T-cell (primary cell): ENCODE results near the gene RAB31. TPM values are rescaled to one million over a fixed set of nuclear protein-coding genes. Genes with fewer than 3 reads are reported as not detected.

Source experiments
- ATAC-seq, 4 experiments: fragments of 200-7000 bp in 3 of 4; fragments of 150-1000 bp in 1 of 4; cut with Tn5 transposase; replicated peaks in 1 of 4; 1 replicate in 3 of 4; 2 replicates in 1 of 4; pipeline ENCODE4 v1.10.0; 2021; ENCODE audit warnings: moderate library complexity in 3 of 4, mild to moderate bottlenecking in 2 of 4, moderate number of reproducible peaks in 1 of 4
- CTCF ChIA-PET, 2 donors: fragments of 300-600 bp; sonication (Branson Sonifier 250); formaldehyde crosslinking; loops; one replicate each; lab custom pipeline; 2022; ENCODE audit warnings: antibody characterized with exemption in 2 of 2; lab: Charles Lee
- POLR2A ChIA-PET, 2 donors: fragments of 300-600 bp; sonication (Branson Sonifier 250); formaldehyde crosslinking; loops; one replicate each; lab custom pipeline; 2022; ENCODE audit warnings: antibody characterized with exemption in 2 of 2; lab: Charles Lee
- DNase-seq, 35 experiments: peaks; one replicate each; pipeline versions ENCODE4 v3.0.0 to v3.0.0-alpha.2; 2013 to 2023
- H3K27ac ChIP-seq: one replicate; pipeline ENCODE4 v1.5.1; 2013; ENCODE audit warnings: low read length
- H3K27me3 ChIP-seq, 2 experiments: replicated peaks in 1 of 2; 1 replicate in 1 of 2; 2 replicates in 1 of 2; pipeline versions ENCODE4 v1.6.1 to v1.7.0; 2013; ENCODE audit warnings: low read length in 1 of 2, mixed read lengths in 1 of 2; ENCODE audit not compliant: control insufficient read depth in 2 of 2, insufficient read depth in 2 of 2; ENCODE audit errors: extremely low read depth in 1 of 2
- H3K36me3 ChIP-seq, 2 donors: 1 replicate in 1 of 2; 2 replicates in 1 of 2; pipeline versions ENCODE4 v1.6.1 to v1.7.0; 2013; ENCODE audit warnings: low read length in 1 of 2; ENCODE audit not compliant: control insufficient read depth in 2 of 2, insufficient read depth in 1 of 2; ENCODE audit errors: extremely low read depth in 1 of 2
- H3K4me1 ChIP-seq, 2 experiments: 1 replicate in 1 of 2; 2 replicates in 1 of 2; pipeline versions ENCODE4 v1.6.1 to v1.7.0; 2013; ENCODE audit warnings: low read length in 2 of 2, mixed read lengths in 1 of 2; ENCODE audit not compliant: insufficient read depth in 2 of 2, control insufficient read depth in 1 of 2; ENCODE audit errors: extremely low read depth in 1 of 2
- H3K4me3 ChIP-seq, 2 donors: 1 replicate in 1 of 2; 2 replicates in 1 of 2; pipeline versions ENCODE4 v1.5.1 to v1.7.0; 2013; ENCODE audit warnings: mild to moderate bottlenecking in 2 of 2, low read length in 1 of 2, moderate library complexity in 1 of 2; ENCODE audit not compliant: control insufficient read depth in 1 of 2; ENCODE audit errors: extremely low read depth in 1 of 2
- H3K9me3 ChIP-seq: 2 replicates; pipeline ENCODE4 v1.7.0; 2013
- H3K27ac Mint-ChIP-seq, 2 donors: one replicate each; pipeline ENCODE4 v1.8.0; 2020 to 2021; ENCODE audit warnings: mild to moderate bottlenecking in 2 of 2, mixed read lengths in 2 of 2
- H3K27me3 Mint-ChIP-seq, 2 donors: one replicate each; pipeline ENCODE4 v1.8.0; 2021 to 2022; ENCODE audit warnings: mixed read lengths in 2 of 2
- H3K36me3 Mint-ChIP-seq: one replicate; pipeline ENCODE4 v1.8.0; 2021; ENCODE audit warnings: mixed read lengths
- H3K4me1 Mint-ChIP-seq, 3 donors: one replicate each; pipeline ENCODE4 v1.8.0; 2020 to 2022; ENCODE audit warnings: mixed read lengths in 3 of 3, mild to moderate bottlenecking in 1 of 3
- H3K4me3 Mint-ChIP-seq, 3 donors: one replicate each; pipeline ENCODE4 v1.8.0; 2020 to 2022; ENCODE audit warnings: mild to moderate bottlenecking in 3 of 3, mixed read lengths in 3 of 3, moderate library complexity in 3 of 3
- H3K9me3 Mint-ChIP-seq, 3 donors: one replicate each; pipeline ENCODE4 v1.8.0; 2020 to 2022; ENCODE audit warnings: mixed read lengths in 3 of 3
- WGBS: methylation state at CpG from one replicate; pipeline ENCODE4 v1.1.5; 2013; ENCODE audit warnings: missing lambda C conversion rate; ENCODE audit not compliant: insufficient coverage; 5-methylcytosine and 5-hydroxymethylcytosine counted together
- total RNA-seq, 35 experiments: library from RNA in 6 of 35; stranded (reverse) in 6 of 35; fragments of 120-200 nt in 1 of 35; gene quantifications; one replicate each; pipeline versions ENCODE4 v1.2.1 to v1.2.4 and lab custom pipeline; 2013 to 2026

RAB31 gene
- total RNA-seq, 5 donors from 2014 or later (not counting 1 experiment from before 2014, with no cell fraction given), result 0.60 to 2.0 (median 1.5) TPM

DNA sequence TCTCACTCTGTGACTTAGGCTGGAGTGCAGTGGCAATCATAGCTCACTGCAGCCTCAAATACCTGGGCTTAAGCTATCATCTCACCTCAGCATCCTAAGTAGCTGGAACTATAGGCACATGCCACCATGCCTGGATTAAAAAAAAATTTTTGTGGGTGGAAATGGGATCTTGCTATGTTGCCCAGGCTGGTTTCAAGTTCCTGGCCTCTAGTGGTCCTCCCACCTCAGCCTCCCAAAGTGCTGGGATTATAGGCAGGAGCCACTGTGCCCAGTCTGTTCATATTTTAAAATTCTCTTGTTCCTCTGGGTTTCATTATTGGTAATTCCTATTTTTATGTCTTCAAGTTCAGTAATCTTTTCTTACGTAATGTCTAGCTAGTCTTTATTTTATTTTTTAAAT, 25.5 kb upstream of the RAB31 start:
- no peak overlapping the region for H3K4me3 ChIP-seq
- no peaks in the 10 kb centered on the region for H3K36me3 ChIP-seq
- H3K27ac ChIP-seq, result no peak overlapping the region
- no peak for DNase-seq
- Mint-ChIP-seq H3K9me3 (no peaks in the 10 kb centered on the region), H3K4me1 (peaks cover 6 to 8% (median 6%) of the 10 kb centered on the region in 3 donors), H3K27me3 (peaks cover 4 to 23% of the 10 kb centered on the region in 2 donors), H3K4me3 (no peak overlapping the region), H3K36me3 (no peaks in the 10 kb centered on the region), H3K27ac (no peak overlapping the region)
- H3K27me3 ChIP-seq, result peaks cover 0 to 3% of the 10 kb centered on the region in 2 experiments
- ATAC-seq, result no peak
- WGBS, result no CpG with 5 or more reads among the region's 1 CpG
- no peaks in the 10 kb centered on the region for H3K4me1 ChIP-seq
- ChIA-PET POLR2A (no interaction called here), CTCF (interaction anchor here in 1 of 2 donors (0.5 kb wide), 1 partner anchor 1082 kb away, joined by 8 read pairs; no protein-coding TSS in a partner anchor)
- H3K9me3 ChIP-seq, result no peaks in the 10 kb centered on the region

DNA sequence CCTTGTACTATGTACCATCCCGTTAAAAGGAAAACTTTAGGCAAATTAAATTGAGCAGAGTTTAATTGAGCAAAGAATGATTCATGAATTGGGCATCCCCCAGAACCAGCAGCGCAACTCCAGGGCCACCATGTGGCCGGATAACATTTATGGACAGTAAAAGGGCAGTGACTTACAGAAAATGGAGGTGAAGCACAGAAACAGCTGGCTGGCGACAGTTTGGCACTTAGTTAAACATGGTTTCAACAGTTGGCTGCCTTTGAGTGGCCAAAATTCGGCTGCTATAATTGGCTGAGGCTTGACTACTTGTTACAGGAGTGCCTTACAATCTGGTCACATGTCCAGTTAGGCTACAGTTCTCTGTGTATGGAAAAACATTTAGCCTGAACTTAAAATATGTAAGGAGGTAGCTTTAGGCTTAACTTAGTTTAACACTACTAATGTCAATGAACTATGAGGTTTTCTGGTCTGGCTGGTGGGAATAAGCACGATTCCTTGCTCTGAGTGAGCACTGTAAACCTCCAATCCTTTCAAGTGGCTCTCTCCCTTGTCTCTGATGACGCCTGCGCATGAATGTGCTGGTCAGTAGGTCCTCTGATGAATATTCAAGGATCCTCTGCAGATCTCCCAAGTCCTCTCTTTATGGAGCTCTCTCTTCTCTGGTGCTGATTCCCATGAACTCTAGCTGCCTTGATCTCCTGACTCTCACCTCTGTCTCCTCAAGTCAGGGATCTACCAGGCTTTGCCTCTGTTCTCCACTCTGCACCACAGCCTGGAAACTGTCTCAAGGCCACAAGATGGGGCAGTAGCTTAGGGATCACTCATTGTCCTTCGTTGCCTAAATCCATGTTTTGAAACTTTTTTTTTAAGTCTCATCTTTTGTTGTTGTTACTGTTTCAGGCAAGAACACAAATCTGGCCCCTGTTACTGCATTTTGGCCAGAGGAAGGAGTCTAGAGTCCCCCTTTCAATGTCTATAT, 24.4 kb upstream of the RAB31 start:
- 67% methylated on average over 6 of the region's 9 CpGs for WGBS
- DNase-seq (no peak), ATAC-seq (no peak)
- no peak overlapping the region for H3K4me3 ChIP-seq
- H3K4me1 ChIP-seq, result no peaks in the 10 kb centered on the region
- H3K27ac Mint-ChIP-seq, result no peak overlapping the region
- no peak overlapping the region for H3K27ac ChIP-seq
- H3K4me1 Mint-ChIP-seq, result peaks cover 6 to 8% (median 6%) of the 10 kb centered on the region in 3 donors
- peaks cover 4 to 22% of the 10 kb centered on the region in 2 donors for H3K27me3 Mint-ChIP-seq
- ChIA-PET CTCF (no interaction called here), POLR2A (interaction anchor here in 1 of 2 donors (0.6 kb wide), 1 partner anchor 611 kb away, joined by 3 read pairs; no protein-coding TSS in a partner anchor)
- H3K36me3 Mint-ChIP-seq, result no peaks in the 10 kb centered on the region
- peaks cover 0 to 3% of the 10 kb centered on the region in 2 experiments for H3K27me3 ChIP-seq
- no peaks in the 10 kb centered on the region for H3K9me3 Mint-ChIP-seq
- H3K4me3 Mint-ChIP-seq, result no peak overlapping the region
- no peaks in the 10 kb centered on the region for H3K36me3 ChIP-seq
- H3K9me3 ChIP-seq, result no peaks in the 10 kb centered on the region

GRCh38 chr18:9684881-9685614, 23.1 kb upstream of the RAB31 start:
- peaks cover 4 to 21% of the 10 kb centered on the region in 2 donors for H3K27me3 Mint-ChIP-seq
- no peaks in the 10 kb centered on the region for H3K9me3 ChIP-seq
- 26% methylated on average over 6 of the region's 9 CpGs for WGBS
- POLR2A ChIA-PET, result interaction anchor here in 1 of 2 donors (0.5 kb wide), 1 partner anchor 12 kb away, joined by 5 read pairs; no protein-coding TSS in a partner anchor
- H3K27me3 ChIP-seq, result peaks cover 0 to 3% of the 10 kb centered on the region in 2 experiments
- H3K4me3 ChIP-seq, result no peak overlapping the region
- H3K27ac ChIP-seq, result no peak overlapping the region
- H3K36me3 ChIP-seq, result no peaks in the 10 kb centered on the region
- no peaks in the 10 kb centered on the region for H3K4me1 ChIP-seq
- no peak overlapping the region for H3K27ac Mint-ChIP-seq
- ATAC-seq, result no peak
- H3K4me1 Mint-ChIP-seq, result peaks cover 6 to 8% (median 6%) of the 10 kb centered on the region in 3 donors
- H3K36me3 Mint-ChIP-seq, result no peaks in the 10 kb centered on the region
- CTCF ChIA-PET, result interaction anchor here in 1 of 2 donors (0.6 kb wide), 1 partner anchor 37 kb away, joined by 3 read pairs; no protein-coding TSS in a partner anchor
- no peak overlapping the region for H3K4me3 Mint-ChIP-seq
- H3K9me3 Mint-ChIP-seq, result peaks cover 0 to 2% (median 0%) of the 10 kb centered on the region in 3 donors
- DNase-seq, result no peak

DNA sequence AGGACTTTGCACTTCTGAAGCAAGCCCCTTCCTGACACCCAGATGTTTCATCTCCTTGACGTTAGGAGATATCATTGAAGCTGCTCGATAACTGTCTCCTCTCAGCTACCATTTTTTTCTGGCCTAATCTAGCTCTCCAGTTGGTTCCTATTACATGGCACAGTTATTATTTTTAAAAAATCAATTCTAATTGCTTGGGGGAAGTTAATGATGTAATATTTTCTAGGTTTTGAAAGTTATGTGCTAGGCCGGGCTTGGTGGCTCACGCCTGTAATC, 22.5 kb upstream of the RAB31 start:
- POLR2A ChIA-PET, result interaction anchor here in 1 of 2 donors (0.5 kb wide), 1 partner anchor 12 kb away, joined by 5 read pairs; no protein-coding TSS in a partner anchor
- CTCF ChIA-PET, result no interaction called here

GRCh38 chr18:9688036-9688741, 19.9 kb upstream of the RAB31 start:
- no peaks in the 10 kb centered on the region for H3K4me1 ChIP-seq
- ATAC-seq, result no peak
- H3K27me3 ChIP-seq, result peaks cover 0 to 3% of the 10 kb centered on the region in 2 experiments
- Mint-ChIP-seq H3K9me3 (peaks cover 0 to 2% (median 0%) of the 10 kb centered on the region in 3 donors), H3K36me3 (no peaks in the 10 kb centered on the region), H3K27me3 (peaks cover 6 to 16% of the 10 kb centered on the region in 2 donors), H3K4me3 (no peak overlapping the region), H3K4me1 (peaks cover 6 to 8% (median 6%) of the 10 kb centered on the region in 3 donors), H3K27ac (no peak overlapping the region)
- ChIA-PET CTCF (interaction anchor here (0.5 to 0.6 kb wide), 2 partner anchors 216 to 364 kb away, joined by 3 read pairs; no protein-coding TSS in a partner anchor), POLR2A (no interaction called here)
- no peaks in the 10 kb centered on the region for H3K36me3 ChIP-seq
- no peak for DNase-seq
- no peak overlapping the region for H3K27ac ChIP-seq
- H3K4me3 ChIP-seq, result no peak overlapping the region
- no peaks in the 10 kb centered on the region for H3K9me3 ChIP-seq
- 78% methylated on average over 15 of the region's 19 CpGs for WGBS

More for the DNA sequence above, 22.5 kb upstream of the RAB31 start:
- no peaks in the 10 kb centered on the region for H3K4me1 ChIP-seq
- no peaks in the 10 kb centered on the region for H3K9me3 ChIP-seq
- no peak overlapping the region for H3K4me3 ChIP-seq
- Mint-ChIP-seq H3K4me3 (no peak overlapping the region), H3K27me3 (peaks cover 4 to 19% of the 10 kb centered on the region in 2 donors), H3K9me3 (peaks cover 0 to 2% (median 0%) of the 10 kb centered on the region in 3 donors), H3K4me1 (peaks cover 6 to 8% (median 6%) of the 10 kb centered on the region in 3 donors), H3K36me3 (no peaks in the 10 kb centered on the region), H3K27ac (no peak overlapping the region)
- H3K27ac ChIP-seq, result no peak overlapping the region
- ATAC-seq (no peak), DNase-seq (no peak)
- H3K36me3 ChIP-seq, result no peaks in the 10 kb centered on the region
- WGBS, result 83% methylated on average over 2 of the region's 4 CpGs
- peaks cover 0 to 3% of the 10 kb centered on the region in 2 experiments for H3K27me3 ChIP-seq
